ENCODE data around the gene PTPN5.

The PTPN5 gene

GRCh38 chr11:18770479-18771125 is 21.0 kb downstream of the PTPN5 start:
- TF ChIP-seq ZNF70 (CRISPR knock-in tag; IDR thresholded peaks at IDR 0.05), result no peak
- no peak for ATAC-seq

GRCh38 chr11:18769802-18770456 is 21.7 kb downstream of the PTPN5 start:
- no peak for ATAC-seq
- no peak for TF ChIP-seq ISL1 (CRISPR knock-in tag; IDR thresholded peaks at IDR 0.05)
- no peak for TF ChIP-seq PPARA (CRISPR knock-in tag; IDR thresholded peaks at IDR 0.05; ENCODE audit: borderline replicate concordance)
- TF ChIP-seq RARB (CRISPR knock-in tag; IDR thresholded peaks at IDR 0.05), result no peak
- TF ChIP-seq ZC3H10 (CRISPR knock-in tag; IDR thresholded peaks at IDR 0.05), result no peak
- no peak for TF ChIP-seq POU6F1 (CRISPR knock-in tag; IDR thresholded peaks at IDR 0.05; ENCODE audit: borderline replicate concordance, low read depth)
- TF ChIP-seq CREB5 (CRISPR knock-in tag; IDR thresholded peaks at IDR 0.05; ENCODE audit: low read depth), result no peak
- TF ChIP-seq PATZ1 (CRISPR knock-in tag; IDR thresholded peaks at IDR 0.05; ENCODE audit: borderline replicate concordance), result no peak
- no peak for TF ChIP-seq ZNF565 (CRISPR knock-in tag; conservative IDR thresholded peaks at IDR 0.05; ENCODE audit: low read depth)
- TF ChIP-seq ESRRG (CRISPR knock-in tag; IDR thresholded peaks at IDR 0.05), result no peak
- TF ChIP-seq ARNTL (CRISPR knock-in tag; IDR thresholded peaks at IDR 0.05; ENCODE audit: borderline replicate concordance, low read depth), result no peak
- no peak for TF ChIP-seq CSDC2 (CRISPR knock-in tag; IDR thresholded peaks at IDR 0.05)

DNA sequence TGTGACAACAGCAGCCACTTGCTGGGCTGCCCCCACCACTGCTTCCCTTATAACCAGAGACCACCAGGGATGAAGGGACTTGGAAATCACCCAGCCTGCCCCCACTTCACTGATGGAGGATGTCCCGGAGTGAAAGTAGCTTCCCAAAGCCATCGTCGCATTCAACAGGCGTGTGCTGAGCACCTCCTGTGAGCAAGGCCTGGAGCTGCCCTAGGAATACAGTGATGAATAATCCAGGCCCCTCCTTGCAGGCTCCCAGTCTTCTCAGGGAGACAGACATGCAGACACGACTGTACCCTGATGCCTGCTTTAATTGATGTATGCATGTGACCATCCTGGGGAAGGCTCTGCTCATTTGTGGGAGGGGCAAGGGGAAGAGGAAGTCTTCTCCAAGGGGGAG is 22.6 kb downstream of the PTPN5 start:
- ATAC-seq, result no peak
- TF ChIP-seq ISL1 (CRISPR knock-in tag; IDR thresholded peaks at IDR 0.05) (no peak), PPARA (CRISPR knock-in tag; IDR thresholded peaks at IDR 0.05; ENCODE audit: borderline replicate concordance) (no peak), ZFP3 (CRISPR knock-in tag; IDR thresholded peaks at IDR 0.05) (no peak), PATZ1 (CRISPR knock-in tag; IDR thresholded peaks at IDR 0.05; ENCODE audit: borderline replicate concordance) (no peak), SNAI2 (CRISPR knock-in tag; IDR thresholded peaks at IDR 0.05) (no peak), CSDC2 (CRISPR knock-in tag; IDR thresholded peaks at IDR 0.05) (no peak), TCF4 (CRISPR knock-in tag; IDR thresholded peaks at IDR 0.05; ENCODE audit: borderline replicate concordance) (no peak), GLIS3 (CRISPR knock-in tag; IDR thresholded peaks at IDR 0.05) (no peak), ZC3H10 (CRISPR knock-in tag; IDR thresholded peaks at IDR 0.05) (no peak), ARNTL (CRISPR knock-in tag; IDR thresholded peaks at IDR 0.05; ENCODE audit: borderline replicate concordance, low read depth) (no peak), TOX (CRISPR knock-in tag; IDR thresholded peaks at IDR 0.05; ENCODE audit: borderline replicate concordance) (no peak), TSHZ2 (CRISPR knock-in tag; IDR thresholded peaks at IDR 0.05) (no peak), ZFP30 (CRISPR knock-in tag; IDR thresholded peaks at IDR 0.05) (no peak), ZNF565 (CRISPR knock-in tag; conservative IDR thresholded peaks at IDR 0.05; ENCODE audit: low read depth) (no peak)

Data from SK-N-SH treated with all-trans-retinoic acid at 6 μM for 48 hours (cell line).